GM12865 (cell line): Measurements from ENCODE around the gene PNMA8A.

Experiments used
- DNase-seq: peaks from one replicate; pipeline ENCODE4 v3.0.0; 2010; ENCODE audit warnings: low read depth
- H3K4me3 ChIP-seq: 2 replicates; pipeline ENCODE4 v1.5.1; 2011; ENCODE audit warnings: mild to moderate bottlenecking, low read depth, low read length, control low read depth
- CTCF ChIP-seq: IDR thresholded peaks from 2 replicates; pipeline ENCODE4 v1.5.1; 2011; ENCODE audit warnings: low read length, control low read depth, low read depth, inconsistent platforms; ENCODE audit not compliant: insufficient read depth; ENCODE audit errors: missing control alignments

Gene PNMA8A

GRCh38 chr19:46470376-46470775 is 987 bp downstream of the PNMA8A start:
- no peak overlapping the region for H3K4me3 ChIP-seq
- no peak for DNase-seq
- no peak for TF ChIP-seq CTCF

GRCh38 chr19:46469541-46470185 is 1.7 kb downstream of the PNMA8A start:
- DNase-seq, result no peak
- H3K4me3 ChIP-seq, result no peak overlapping the region
- no peak for TF ChIP-seq CTCF

- DNase-seq, result peak; percentile 86
- no peak for TF ChIP-seq CTCF
- H3K4me3 ChIP-seq, result peak overlapping the region; percentile 12; the same call in 1 of the 2 replicates
Observed at GRCh38 chr19:46466536-46467196, 4.7 kb downstream of the PNMA8A start.

- no peak for DNase-seq
- TF ChIP-seq CTCF, result no peak
- H3K4me3 ChIP-seq, result no peak overlapping the region
Observed at GRCh38 chr19:46463516-46463915, 7.8 kb downstream of the PNMA8A start.

- H3K4me3 ChIP-seq, result no peak overlapping the region
- TF ChIP-seq CTCF, result no peak
- no peak for DNase-seq
Observed at GRCh38 chr19:46461537-46461936, 9.8 kb downstream of the PNMA8A start.

GRCh38 chr19:46460981-46461380 is 10.4 kb downstream of the PNMA8A start:
- TF ChIP-seq CTCF, result no peak
- DNase-seq, result no peak

GRCh38 chr19:46460055-46460454 is 11.3 kb downstream of the PNMA8A start:
- DNase-seq, result no peak
- no peak overlapping the region for H3K4me3 ChIP-seq
- TF ChIP-seq CTCF, result no peak

More at GRCh38 chr19:46460981-46461380, 10.4 kb downstream of the PNMA8A start:
- no peak overlapping the region for H3K4me3 ChIP-seq
